Ovary (tissue), 9 donors: ENCODE results near the gene NUP50. TPM values are rescaled to one million over a fixed set of nuclear protein-coding genes. Genes with fewer than 3 reads are reported as not detected.

Experiments
- DNase-seq, 5 donors: peaks; one replicate each; pipeline ENCODE4 v3.0.0-alpha.2; 2019 to 2020
- H3K27ac ChIP-seq, 2 donors: fragments of 200-600 bp; one replicate each; pipeline versions ENCODE4 v1.5.1 to v1.8.0; 2019 to 2022
- H3K27me3 ChIP-seq: fragments of 200-600 bp; one replicate; pipeline ENCODE4 v1.8.0; 2022
- H3K36me3 ChIP-seq: fragments of 200-600 bp; sonication (generic); one replicate; pipeline ENCODE4 v1.5.1; 2019
- H3K4me1 ChIP-seq: one replicate; pipeline ENCODE4 v1.8.1; 2013; ENCODE audit warnings: mild to moderate bottlenecking, moderate library complexity; ENCODE audit not compliant: insufficient read depth
- H3K4me3 ChIP-seq: fragments of 200-600 bp; sonication (generic); one replicate; pipeline ENCODE4 v1.5.1; 2017
- H3K9me3 ChIP-seq, 2 donors: fragments of 200-600 bp in 1 of 2; sonication (generic) in 1 of 2; one replicate each; pipeline versions ENCODE4 v1.5.1 to v1.8.1; 2013 to 2019; ENCODE audit warnings: mild to moderate bottlenecking in 1 of 2, moderate library complexity in 1 of 2
- EP300 ChIP-seq: sonication (generic); formaldehyde crosslinking; IDR thresholded peaks from one replicate; pipeline ENCODE4 v1.6.1; 2017; ENCODE audit warnings: antibody characterized with exemption
- POLR2A ChIP-seq: fragments of 450-650 bp; IDR thresholded peaks from one replicate; pipeline ENCODE4 v1.6.1; 2017; ENCODE audit warnings: antibody characterized with exemption, mild to moderate bottlenecking, moderate library complexity
- WGBS, 3 donors: extraction: QIAGEN DNeasy Blood & Tissue Kit in 1 of 3; methylation state at CpG; one replicate each; pipeline versions ENCODE4 v1.1.5 to v1.1.7; 2013 to 2017; 5-methylcytosine and 5-hydroxymethylcytosine counted together
- intact Hi-C, 4 donors: fragments of 100-400 bp; cut with DNase I; formaldehyde crosslinking; loops; one replicate each; pipeline versions ENCODE4 v1.11.0 to v1.15.1; 2022 to 2023
- polyA plus RNA-seq, 2 donors: library from polyadenylated mRNA; stranded (reverse); fragments of 200-250 nt in 1 of 2; fragments of 350-450 nt in 1 of 2; fragmentation: Illumina TruSeq in 1 of 2; extraction: RNeasy Lipid Tissue Mini Kit (QIAGEN cat#74804) in 1 of 2; gene quantifications; one replicate each; pipeline ENCODE4 v1.2.3, GENCODE V29; 2013 to 2014
- total RNA-seq, 7 donors: library from RNA; depleted of rRNA in 2 of 7; stranded (reverse); fragments of >200 nt in 2 of 7; fragmentation: NEBNext Ultra II Directional in 3 of 7; extraction: Animal tissue kit (Norgen Biotek cat#: 25700) in 3 of 7; gene quantifications; one replicate each; pipeline versions ENCODE4 v1.1.0 to v1.2.4, GENCODE V29; 2016 to 2023
- TF ChIP-seq, protein P1 (sequence below), 3 donors: fragments of 450-650 bp in 2 of 3; fragments of 200-600 bp in 1 of 3; IDR thresholded peaks; one replicate each; pipeline versions ENCODE4 v1.5.1 to v1.8.0; 2016 to 2022; ENCODE audit warnings: antibody characterized with exemption in 3 of 3, mild to moderate bottlenecking in 1 of 3
- donor health status: DM: no; HTN: no; CAD: no; lungs with moderate emphysema.
- donor health status: DM: no; HTN: no; CAD: no.
- donor health status: Bipolar disorder and iron deficiency.
- donor health status: DM: yes; HTN: yes; CAD: no.
- donor health status: DM: no; HTN: no; CAD: no.
- donor health status: DM: yes; HTN: yes; CAD: no.

NUP50 gene
- total and polyA plus RNA-seq, 9 donors: 12.4 to 58.6 (median 44.2) TPM

DNA sequence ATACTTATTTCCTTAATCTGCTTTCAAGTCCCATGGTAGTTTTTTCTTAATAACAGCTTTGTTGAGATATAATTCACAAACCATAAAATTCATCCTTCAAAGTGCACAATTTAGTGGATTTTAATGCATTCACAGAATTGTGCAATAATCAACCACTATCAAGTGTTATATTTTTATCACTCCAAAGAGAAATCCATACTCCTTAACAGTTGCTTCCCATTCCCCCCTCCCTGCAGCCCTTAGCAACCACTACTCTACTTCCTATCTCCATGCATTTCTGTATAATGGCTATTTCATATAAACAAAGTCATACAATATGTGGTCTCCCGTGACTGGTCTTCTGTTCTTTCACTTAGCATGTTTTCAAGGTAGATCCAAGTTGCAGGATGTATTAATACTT, 18.8 kb upstream of the NUP50 start:
- Histone ChIP-seq H3K4me1 (no peaks in the 10 kb centered on the region), H3K36me3 (no peaks in the 10 kb centered on the region), H3K9me3 (no peaks in the 10 kb centered on the region), H3K27me3 (no peaks in the 10 kb centered on the region), H3K4me3 (no peak overlapping the region), H3K27ac (no peak overlapping the region)
- no peak for DNase-seq
- TF ChIP-seq EP300 (no peak), POLR2A (no peak)
- TF ChIP-seq, protein P1, sequence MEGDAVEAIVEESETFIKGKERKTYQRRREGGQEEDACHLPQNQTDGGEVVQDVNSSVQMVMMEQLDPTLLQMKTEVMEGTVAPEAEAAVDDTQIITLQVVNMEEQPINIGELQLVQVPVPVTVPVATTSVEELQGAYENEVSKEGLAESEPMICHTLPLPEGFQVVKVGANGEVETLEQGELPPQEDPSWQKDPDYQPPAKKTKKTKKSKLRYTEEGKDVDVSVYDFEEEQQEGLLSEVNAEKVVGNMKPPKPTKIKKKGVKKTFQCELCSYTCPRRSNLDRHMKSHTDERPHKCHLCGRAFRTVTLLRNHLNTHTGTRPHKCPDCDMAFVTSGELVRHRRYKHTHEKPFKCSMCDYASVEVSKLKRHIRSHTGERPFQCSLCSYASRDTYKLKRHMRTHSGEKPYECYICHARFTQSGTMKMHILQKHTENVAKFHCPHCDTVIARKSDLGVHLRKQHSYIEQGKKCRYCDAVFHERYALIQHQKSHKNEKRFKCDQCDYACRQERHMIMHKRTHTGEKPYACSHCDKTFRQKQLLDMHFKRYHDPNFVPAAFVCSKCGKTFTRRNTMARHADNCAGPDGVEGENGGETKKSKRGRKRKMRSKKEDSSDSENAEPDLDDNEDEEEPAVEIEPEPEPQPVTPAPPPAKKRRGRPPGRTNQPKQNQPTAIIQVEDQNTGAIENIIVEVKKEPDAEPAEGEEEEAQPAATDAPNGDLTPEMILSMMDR (IDR thresholded peaks at IDR 0.05): no peak
- 75 to 91% (median 87%) methylated on average over 1 of the region's 1 CpG for WGBS, 3 donors
- intact Hi-C loops: no loop called here

DNA sequence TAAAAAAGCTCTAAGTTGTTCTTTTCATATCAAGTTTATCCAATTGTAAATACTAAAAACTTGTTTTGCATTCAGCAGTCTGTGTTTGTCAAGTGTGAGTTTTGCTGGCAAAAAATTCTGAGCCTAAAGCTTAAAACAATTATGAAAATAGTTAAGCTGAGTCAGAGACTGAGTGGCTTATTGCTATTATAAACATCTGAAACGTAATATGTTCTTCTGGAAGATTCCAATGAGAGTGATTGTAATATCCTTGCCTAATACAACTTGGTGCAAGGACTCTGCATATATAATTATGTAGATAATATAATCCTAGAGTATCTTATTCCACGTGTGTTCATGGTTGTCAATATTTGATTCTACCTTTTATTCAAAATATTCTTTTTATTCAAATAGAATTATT, 14.1 kb upstream of the NUP50 start:
- no peak for TF ChIP-seq POLR2A
- TF ChIP-seq, protein P1 (IDR thresholded peaks at IDR 0.05): no peak
- TF ChIP-seq EP300: no peak
- no peak overlapping the region for H3K27ac ChIP-seq
- no peaks in the 10 kb centered on the region for H3K4me1 ChIP-seq
- intact Hi-C loops: no loop called here
- 51 to 74% (median 66%) methylated on average over 2 of the region's 2 CpGs for WGBS, 3 donors
- H3K27me3 ChIP-seq: no peaks in the 10 kb centered on the region
- DNase-seq: no peak
- H3K9me3 ChIP-seq: no peaks in the 10 kb centered on the region
- H3K4me3 ChIP-seq: no peak overlapping the region
- no peaks in the 10 kb centered on the region for H3K36me3 ChIP-seq

DNA sequence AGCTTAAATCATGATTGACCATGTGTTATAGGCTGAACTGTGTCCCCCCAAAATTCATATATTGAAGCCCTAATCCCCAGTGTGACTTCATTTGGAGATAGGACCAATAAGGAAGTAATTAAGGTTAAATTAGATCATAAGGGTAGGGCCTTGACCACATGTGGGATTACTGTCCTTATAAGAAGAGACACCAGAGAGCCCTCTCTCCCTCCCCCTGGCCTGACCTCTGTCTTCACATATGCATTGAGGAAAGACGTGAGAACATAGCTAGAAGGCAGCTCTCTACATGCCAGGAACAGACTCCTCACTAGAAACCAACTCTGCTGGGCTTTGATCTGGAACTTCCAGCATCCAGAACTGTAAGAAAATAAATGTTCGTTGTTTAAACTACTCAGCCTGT, 13.6 kb upstream of the NUP50 start:
- no peak for DNase-seq
- TF ChIP-seq EP300: no peak
- TF ChIP-seq POLR2A: no peak
- TF ChIP-seq, protein P1 (IDR thresholded peaks at IDR 0.05): no peak
- Histone ChIP-seq H3K4me1 (no peaks in the 10 kb centered on the region), H3K36me3 (no peaks in the 10 kb centered on the region), H3K4me3 (no peak overlapping the region), H3K9me3 (no peaks in the 10 kb centered on the region), H3K27ac (no peak overlapping the region), H3K27me3 (no peaks in the 10 kb centered on the region)
- 41 to 90% (median 46%) methylated on average over 2 of the region's 2 CpGs for WGBS, 3 donors
- intact Hi-C loops: no loop called here

DNA sequence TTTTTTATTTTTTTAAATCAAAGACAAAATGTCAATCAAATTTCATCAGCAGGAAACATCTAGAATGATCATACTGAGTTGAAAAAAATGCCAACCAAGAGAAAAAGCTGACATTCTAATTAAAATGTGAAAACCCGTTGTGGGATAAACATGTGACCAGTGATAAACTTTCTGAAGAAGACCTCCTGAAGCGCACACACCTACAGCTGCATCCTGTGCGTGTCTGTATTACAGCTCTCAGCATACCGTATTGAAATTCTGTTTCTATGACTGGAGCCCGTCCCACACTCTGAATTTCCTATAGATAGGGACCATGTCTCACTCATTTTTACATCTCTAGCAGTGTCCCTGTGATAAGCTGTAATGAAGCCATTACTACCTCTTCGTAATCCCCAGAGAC, 12.2 kb upstream of the NUP50 start:
- Histone ChIP-seq H3K27ac (no peak overlapping the region), H3K27me3 (no peaks in the 10 kb centered on the region), H3K4me3 (no peak overlapping the region), H3K4me1 (no peaks in the 10 kb centered on the region), H3K9me3 (no peaks in the 10 kb centered on the region), H3K36me3 (no peaks in the 10 kb centered on the region)
- TF ChIP-seq POLR2A: no peak
- TF ChIP-seq, protein P1 (IDR thresholded peaks at IDR 0.05): no peak
- TF ChIP-seq EP300: no peak
- 92 to 93% (median 92%) methylated on average over 6 of the region's 6 CpGs for WGBS, 3 donors
- intact Hi-C loops: no loop called here
- no peak for DNase-seq

DNA sequence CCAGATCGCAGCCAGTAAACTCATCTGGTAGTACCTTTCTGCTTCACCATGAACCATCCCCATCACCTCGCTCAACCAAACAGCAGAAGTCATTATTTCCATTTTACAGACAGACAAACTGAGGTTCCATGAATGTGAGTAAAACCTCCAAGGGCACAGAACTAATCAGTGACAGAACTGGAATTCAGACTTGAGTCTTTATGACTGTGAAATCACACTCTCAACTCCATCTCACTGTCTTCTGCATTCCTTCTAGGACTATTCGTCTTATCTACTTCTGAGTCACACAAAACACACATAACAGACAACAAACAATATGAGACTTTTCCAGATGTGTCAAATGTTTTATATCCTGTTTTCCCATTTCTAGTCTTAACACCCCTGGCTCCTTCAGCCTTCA, 9.3 kb upstream of the NUP50 start:
- Histone ChIP-seq H3K4me1 (peaks cover 4% of the 10 kb centered on the region), H3K4me3 (no peak overlapping the region), H3K36me3 (no peaks in the 10 kb centered on the region), H3K27me3 (no peaks in the 10 kb centered on the region), H3K27ac (no peak overlapping the region), H3K9me3 (no peaks in the 10 kb centered on the region)
- intact Hi-C loops: no loop called here
- TF ChIP-seq, protein P1 (IDR thresholded peaks at IDR 0.05): no peak
- TF ChIP-seq EP300 (no peak), POLR2A (no peak)
- DNase-seq: no peak
- 70 to 84% (median 71%) methylated on average over 3 of the region's 3 CpGs for WGBS, 3 donors
